Measurements from ENCODE around the gene SEMA3C.

- TF ChIP-seq CTCF (IDR thresholded peaks at IDR 0.05; ENCODE audit: low read depth, low read length, poor library complexity, severe bottlenecking) (no peak), EZH2phosphoT487 (IDR thresholded peaks at IDR 0.05; ENCODE audit: borderline replicate concordance, low read length) (no peak)
These were observed 143.0 kb downstream of the SEMA3C start for GRCh38 chr7:80775897-80776296.

Data from DOHH2 (cell line).